ENCODE results near the gene CRADD.

Gene CRADD

DNA sequence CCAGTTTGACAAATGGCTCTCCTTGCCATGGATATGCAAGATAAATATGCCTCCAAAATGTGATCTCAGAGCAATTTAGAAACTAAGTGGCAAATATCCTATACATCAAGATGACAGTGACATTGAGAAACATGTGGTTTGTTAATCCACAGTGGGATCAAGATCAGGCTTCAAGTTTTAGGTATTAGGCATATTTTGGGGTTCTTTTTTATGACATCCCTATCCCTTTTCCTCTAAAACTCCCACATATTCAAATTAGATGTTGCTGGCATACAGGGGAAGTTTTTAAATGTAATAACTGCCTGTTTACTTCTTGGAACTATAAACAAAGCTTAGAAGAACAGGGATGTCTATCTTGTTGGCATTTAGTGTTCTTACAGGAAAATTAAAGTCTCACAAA, 179.4 kb downstream of the CRADD start:
- TF ChIP-seq, protein P1, sequence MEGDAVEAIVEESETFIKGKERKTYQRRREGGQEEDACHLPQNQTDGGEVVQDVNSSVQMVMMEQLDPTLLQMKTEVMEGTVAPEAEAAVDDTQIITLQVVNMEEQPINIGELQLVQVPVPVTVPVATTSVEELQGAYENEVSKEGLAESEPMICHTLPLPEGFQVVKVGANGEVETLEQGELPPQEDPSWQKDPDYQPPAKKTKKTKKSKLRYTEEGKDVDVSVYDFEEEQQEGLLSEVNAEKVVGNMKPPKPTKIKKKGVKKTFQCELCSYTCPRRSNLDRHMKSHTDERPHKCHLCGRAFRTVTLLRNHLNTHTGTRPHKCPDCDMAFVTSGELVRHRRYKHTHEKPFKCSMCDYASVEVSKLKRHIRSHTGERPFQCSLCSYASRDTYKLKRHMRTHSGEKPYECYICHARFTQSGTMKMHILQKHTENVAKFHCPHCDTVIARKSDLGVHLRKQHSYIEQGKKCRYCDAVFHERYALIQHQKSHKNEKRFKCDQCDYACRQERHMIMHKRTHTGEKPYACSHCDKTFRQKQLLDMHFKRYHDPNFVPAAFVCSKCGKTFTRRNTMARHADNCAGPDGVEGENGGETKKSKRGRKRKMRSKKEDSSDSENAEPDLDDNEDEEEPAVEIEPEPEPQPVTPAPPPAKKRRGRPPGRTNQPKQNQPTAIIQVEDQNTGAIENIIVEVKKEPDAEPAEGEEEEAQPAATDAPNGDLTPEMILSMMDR (IDR thresholded peaks at IDR 0.05): no peak

DNA sequence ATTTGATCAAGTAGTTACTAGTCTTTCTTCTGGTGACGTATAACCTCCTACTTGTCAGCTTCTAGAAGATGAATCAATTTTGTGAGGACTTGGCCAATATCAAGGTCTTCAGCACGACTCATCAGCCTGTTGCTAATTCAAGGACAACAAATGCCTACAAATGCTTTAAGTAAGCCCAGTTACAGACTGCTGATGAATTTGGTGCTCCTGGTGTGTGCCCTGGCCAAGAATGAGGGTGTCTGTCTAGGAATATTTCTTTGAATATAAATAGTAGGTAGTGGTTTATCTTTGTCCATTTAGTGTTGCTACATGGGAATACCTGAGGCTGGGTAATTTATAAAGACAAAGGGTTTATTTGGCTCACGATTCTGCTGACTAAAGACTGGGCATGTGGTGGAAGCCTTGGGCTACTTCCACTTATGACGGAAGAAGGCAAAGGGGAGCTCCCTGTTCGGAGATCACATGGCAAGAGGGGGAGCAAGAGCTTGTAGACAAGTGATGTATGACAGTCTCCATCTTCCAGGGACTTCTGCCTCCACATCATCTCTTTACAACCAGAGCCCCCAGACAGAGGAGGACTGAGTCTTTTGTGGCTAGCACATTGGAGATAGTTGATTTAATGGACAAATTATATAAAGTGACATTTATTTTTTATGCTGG, 180.2 kb downstream of the CRADD start:
- TF ChIP-seq, protein P1 (IDR thresholded peaks at IDR 0.05): no peak

DNA sequence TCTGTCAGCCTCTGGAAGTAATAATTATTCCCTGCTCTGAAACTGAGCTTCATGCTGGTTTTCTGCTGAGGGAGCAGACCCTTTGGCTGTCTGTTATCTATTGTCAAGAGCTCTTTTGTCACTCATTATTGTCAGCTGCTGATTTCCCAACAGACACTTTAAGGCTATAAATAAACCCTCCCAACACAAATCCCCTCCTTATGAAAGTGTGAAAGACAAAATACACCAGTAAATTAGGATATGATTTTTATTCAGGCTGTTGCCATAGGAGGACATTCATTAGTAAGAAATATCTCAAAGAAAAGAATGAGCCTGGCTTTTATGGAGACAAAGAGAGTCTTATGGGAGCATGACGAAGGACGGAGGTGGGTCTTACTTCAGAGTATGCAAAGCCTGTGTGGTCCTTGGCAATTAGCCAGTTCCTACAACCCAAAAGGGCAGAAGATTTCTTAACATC, 180.8 kb downstream of the CRADD start:
- TF ChIP-seq, protein P1 (IDR thresholded peaks at IDR 0.05): no peak

DNA sequence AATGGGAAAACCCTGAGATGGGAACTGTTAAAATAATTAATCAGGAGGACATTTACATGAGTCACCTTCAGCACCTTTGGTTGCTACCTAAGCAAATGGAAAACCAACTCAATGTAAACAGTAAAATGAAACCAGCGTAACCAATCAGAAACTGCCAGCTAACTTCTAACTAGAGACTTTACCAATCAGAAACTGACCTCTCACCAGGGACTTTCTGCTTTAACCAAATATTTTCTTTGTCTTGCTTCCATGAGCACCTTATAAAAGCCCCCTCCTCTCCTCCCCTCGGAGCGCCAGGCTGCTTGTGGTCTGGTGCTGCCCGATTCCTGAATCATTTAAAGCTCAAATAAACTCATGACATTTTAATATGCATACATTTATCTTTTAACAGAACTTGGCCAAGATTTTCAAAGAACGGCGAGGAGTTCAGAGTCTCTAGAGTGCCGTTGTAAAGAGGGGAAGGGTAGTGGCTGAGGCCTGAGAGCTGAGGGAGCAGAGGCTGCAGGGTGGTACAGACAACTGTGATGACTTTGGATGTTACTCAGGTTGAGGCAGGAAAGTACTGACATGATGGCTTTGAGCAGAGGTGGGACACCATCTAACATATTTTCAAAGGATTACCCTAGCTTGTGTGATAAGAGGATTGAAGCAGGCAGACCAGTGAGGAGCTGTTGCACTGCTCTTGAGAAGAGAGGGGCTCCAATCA, 183.6 kb downstream of the CRADD start:
- TF ChIP-seq, protein P1 (IDR thresholded peaks at IDR 0.05): no peak

DNA sequence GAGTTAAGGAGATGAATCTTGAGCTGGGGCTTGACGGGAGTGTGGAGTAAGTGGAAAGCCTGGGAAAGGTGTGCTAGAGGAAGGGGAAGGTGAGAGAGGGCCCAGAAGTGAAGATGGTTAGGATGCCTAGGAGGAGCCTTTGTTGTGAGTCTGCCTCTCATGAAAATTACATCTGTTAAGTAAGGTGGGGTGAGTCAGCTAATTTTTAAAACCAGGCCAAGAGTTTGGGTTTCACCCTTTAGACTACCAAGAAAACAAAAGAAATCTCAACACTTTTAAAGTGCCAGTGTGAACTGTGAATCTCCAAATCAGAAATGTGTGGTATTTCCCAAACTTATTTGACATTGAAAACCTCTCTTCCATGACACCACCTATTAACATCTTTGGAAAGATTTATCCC, 185.2 kb downstream of the CRADD start:
- TF ChIP-seq, protein P1 (IDR thresholded peaks at IDR 0.05): no peak

DNA sequence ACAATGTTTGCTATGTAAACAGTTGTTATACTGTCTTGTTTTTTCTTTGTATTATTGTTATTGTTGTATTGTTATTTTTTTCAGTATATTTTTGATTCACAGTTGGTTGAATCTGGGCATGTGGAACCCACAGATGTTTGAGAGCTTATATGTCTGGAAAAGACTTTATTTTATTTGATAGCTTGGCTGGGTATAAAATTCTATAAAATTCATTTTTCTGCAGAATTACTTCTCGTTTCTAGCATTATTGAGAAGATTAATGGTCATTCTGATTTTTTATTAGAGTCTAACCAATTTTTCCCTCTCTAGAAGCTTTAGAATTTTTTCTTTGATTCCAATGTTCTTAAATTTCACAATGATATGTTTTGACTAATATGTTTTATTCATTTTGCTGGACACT, 188.6 kb downstream of the CRADD start:
- TF ChIP-seq, protein P1 (IDR thresholded peaks at IDR 0.05): no peak

DNA sequence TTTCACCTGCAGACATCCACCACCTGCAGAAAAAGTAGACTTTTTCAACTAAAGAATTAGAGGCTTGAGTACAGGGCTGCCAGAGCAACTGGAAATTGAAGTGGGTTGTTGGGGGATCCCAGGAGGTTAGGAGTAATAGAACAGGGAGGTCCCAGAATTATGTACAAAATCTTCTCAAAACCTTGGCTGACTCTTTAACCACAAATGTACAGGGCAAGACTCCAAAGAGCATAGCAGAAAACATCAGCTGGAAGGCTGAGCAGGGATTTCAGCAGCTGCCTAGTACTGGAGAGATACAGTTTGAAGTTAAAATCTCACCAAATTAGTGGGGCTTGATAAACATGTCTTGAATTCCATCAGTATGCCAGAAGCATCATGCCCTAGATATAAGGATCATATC, 191.6 kb downstream of the CRADD start:
- TF ChIP-seq, protein P1 (IDR thresholded peaks at IDR 0.05): no peak
